Left colon (tissue), 2 donors: ENCODE measurements around the gene YIF1B. TPM values are rescaled to one million over a fixed set of nuclear protein-coding genes. Genes with fewer than 3 reads are reported as not detected.

ENCODE experiments used
- ATAC-seq: fragments of 200-7000 bp; cut with Tn5 transposase; one replicate; pipeline ENCODE4 v1.9.1; 2020; ENCODE audit warnings: mild to moderate bottlenecking, moderate library complexity
- DNase-seq, 2 donors: peaks; one replicate each; pipeline ENCODE4 v3.0.0-alpha.2; 2020
- intact Hi-C, 2 donors: fragments of 100-400 bp; cut with DNase I in 1 of 2; cut with micrococcal nuclease in 1 of 2; formaldehyde crosslinking; loops; one replicate each; pipeline versions ENCODE4 v1.11.2 to v1.14.0; 2022; cut with DNase I, micrococcal nuclease
- total RNA-seq, 2 donors: library from RNA; stranded (reverse); fragmentation: NEBNext Ultra II Directional; extraction: Animal tissue kit (Norgen Biotek cat#: 25700); gene quantifications; one replicate each; pipeline ENCODE4 v1.2.1, GENCODE V29; 2021
- donor health status: DM: no; HTN: no; CAD: no.
- donor health status: DM: yes; HTN: yes; CAD: no.

YIF1B gene
- total RNA-seq, 2 donors from 2014 or later: 24.1 to 27.6 TPM

DNA sequence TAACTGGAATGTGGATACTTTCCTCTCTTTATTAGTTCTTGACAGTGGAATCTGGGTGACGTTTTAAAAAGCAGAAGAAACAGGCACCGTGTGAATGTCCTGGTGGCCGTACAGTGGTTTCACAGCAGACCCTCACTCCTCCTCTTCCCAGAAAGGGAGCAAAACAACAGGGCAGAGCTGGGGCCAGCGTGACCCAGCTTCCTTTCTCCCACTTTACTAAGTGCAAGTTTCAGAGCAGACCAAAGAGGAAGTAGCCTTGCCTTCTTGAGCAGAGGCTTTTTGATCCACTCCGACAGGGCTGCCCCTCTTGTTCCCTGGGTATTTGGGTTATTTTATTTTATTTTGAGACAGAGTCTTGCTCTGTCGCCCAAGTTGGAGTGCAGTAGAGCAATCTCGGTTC, 31.3 kb downstream of the YIF1B start:
- ATAC-seq: no peak
- intact Hi-C loops: no loop called here
- no peak for DNase-seq

DNA sequence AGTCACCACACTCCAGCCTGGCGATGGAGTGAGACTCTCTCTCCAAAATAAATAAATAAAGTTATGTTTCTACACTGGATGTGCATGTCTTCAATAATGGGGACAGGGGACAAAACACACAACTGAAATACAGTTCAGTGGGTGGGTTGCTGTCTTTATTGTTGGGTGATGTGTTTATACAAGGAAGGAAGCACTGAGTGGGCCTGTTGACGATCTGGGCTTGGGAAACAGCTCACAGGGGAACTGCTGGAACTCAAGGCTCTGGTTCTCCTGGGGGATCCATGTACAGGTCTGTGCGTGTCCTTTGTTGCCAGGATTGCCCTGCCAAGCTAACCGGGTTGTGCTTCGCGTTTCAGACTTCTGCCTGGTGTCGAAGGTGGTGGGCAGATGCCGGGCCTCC, 32.5 kb downstream of the YIF1B start:
- no peak for ATAC-seq
- intact Hi-C loops: no loop called here
- DNase-seq: no peak

DNA sequence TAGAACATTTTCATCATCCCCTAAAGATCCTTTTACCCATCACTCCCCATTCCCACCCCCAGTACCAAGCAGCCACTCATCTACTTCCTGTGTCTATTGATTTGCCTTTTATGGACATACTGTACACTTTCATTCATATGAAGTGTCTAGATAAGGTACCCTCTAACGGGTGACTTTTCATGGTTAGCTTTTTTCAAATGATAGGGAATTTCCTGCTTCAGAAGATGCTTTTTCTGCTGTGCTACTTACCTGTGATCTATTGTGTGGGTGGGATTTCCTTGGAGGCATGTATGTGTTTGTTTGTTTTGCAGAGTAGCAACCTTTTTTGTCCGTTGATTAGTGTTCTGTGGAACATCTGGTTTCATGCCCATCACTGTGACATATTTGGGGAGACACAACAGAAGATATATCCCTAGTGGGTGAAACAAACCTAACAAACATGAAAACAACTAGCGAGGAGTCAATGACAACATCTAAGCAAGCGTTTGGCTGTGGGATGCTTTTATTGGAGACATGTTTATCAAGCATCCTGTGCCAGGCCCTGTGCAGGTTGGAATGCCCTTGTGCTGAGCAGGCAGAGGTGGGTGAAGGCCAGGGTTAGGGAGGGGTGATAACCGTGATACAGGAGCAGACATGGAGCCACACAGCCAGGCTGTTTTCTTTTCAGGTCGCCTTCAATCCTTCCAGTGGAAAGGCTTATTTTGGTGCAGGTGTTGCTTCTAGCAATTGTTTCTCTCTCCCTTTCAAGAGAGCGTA, 33.8 kb downstream of the YIF1B start:
- intact Hi-C loops: no loop called here
- DNase-seq: no peak
- no peak for ATAC-seq

DNA sequence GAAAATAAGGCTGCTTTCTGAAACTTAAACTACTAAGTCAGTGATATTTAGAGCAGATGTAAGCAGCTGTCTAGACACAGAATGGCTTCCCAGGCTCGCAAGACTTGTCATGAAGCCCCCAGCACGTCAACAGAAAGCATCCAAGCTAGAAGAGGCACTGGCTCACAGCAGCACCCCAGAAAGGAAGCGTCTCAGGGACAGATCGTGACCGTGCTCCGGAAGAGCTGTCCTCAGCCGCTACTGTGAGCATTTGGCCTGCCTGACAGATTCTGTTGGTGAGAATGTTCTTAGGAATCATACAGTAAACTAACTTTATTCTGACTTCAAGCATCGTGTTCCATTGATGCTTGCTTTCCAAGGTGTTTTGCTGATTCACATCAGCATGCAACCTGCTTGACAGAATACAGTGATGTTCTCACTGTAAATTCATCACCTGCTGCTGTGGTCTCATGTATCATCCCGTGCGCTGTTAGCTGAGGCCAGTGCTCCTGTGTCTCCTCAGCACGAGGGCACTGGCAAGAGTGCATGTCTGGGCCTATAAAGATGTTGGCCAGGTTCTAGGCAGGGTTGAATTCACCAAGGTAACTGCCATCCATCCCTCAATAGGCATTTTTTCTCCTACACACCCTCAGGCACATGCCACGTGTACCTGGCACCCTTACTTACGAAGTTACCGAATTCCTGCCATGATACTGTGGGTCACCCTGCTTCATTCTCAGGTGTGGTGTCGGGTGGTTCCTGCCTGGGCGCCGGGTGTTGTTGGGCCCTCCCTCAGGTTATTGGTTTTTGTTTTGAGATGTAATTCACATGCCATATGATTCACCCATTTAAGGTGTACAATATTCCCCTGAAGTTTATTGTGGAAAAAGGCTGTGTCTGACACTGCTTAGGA, 35.5 kb downstream of the YIF1B start:
- intact Hi-C loops: no loop called here
- peak; percentile 42 for ATAC-seq
- no peak for DNase-seq

DNA sequence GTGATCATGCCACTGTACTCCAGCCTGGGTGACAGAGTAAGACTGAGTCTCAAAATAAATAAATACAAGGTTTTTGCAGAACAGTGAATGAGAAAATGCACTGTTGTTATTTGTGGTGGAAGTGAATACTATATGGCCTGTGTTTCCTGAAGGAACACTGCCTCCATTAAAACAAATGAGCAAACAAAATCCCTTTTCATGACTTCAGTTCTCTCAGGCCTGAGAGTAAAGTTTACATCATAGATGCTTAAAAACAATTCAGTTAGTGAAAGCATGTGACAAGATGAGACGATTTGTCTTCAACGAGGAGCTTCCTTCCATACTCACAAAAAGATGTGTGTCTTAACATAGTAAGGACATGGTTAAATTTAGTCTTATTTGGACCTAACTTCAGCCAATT, 37.0 kb downstream of the YIF1B start:
- intact Hi-C loops: no loop called here
- ATAC-seq (no peak), DNase-seq (no peak)

GRCh38 chr19:38277969-38278680, 37.6 kb downstream of the YIF1B start:
- intact Hi-C loops: no loop called here
- peak; percentile 46 for ATAC-seq
- DNase-seq: no peak

DNA sequence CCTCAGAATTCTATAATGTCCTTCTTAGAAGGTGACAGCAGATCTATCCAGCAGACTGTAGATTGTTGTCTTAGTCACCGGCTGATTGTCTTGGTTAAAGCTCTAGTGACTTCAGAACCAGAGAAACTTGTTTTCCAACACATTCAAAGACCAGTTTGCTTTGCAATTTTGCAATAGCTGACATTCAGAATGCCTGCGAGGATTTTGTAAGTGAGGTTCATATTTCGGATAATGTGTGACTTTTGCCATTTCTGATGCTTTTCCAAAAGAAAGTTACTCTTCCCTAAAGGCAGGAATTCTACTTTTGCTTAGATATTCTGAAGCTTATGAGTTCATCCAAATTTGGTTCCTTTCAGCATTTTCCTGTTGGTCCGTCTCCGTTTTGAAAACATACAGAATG, 38.2 kb downstream of the YIF1B start:
- intact Hi-C loops: no loop called here
- DNase-seq (no peak), ATAC-seq (no peak)

DNA sequence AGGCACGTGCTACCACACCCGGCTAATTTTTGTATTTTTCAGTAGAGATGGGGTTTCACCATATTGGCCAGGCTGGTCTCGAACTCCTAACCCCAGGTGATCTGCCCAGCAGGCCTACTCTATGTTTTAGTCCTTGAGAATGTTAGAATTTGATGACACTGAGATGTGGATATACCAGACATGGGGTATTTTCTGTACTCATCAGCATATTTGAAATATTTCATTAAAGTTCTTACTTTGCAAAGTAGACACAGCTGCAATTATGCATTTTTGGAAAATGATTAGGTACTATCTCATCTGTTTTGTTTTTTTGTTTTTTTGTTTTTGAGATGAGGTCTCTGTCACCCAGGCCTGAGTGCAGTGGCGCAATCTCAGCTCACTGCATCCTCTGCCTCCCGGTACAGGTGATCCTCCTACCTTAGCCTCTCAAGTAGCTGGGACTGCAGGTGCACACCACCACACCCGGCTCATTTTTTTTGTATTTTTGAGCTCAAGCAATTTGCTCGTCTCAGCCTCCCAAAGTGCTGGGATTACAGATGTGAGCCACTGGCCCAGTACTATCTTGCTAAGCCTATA, 38.7 kb downstream of the YIF1B start:
- intact Hi-C loops: no loop called here

GRCh38 chr19:38274739-38275138, 41.0 kb downstream of the YIF1B start:
- intact Hi-C loops: no loop called here
- ATAC-seq (peak; percentile 45), DNase-seq (peak; percentile 45 to 70)

More for the DNA sequence above, 38.7 kb downstream of the YIF1B start:
- DNase-seq (no peak), ATAC-seq (no peak)

DNA sequence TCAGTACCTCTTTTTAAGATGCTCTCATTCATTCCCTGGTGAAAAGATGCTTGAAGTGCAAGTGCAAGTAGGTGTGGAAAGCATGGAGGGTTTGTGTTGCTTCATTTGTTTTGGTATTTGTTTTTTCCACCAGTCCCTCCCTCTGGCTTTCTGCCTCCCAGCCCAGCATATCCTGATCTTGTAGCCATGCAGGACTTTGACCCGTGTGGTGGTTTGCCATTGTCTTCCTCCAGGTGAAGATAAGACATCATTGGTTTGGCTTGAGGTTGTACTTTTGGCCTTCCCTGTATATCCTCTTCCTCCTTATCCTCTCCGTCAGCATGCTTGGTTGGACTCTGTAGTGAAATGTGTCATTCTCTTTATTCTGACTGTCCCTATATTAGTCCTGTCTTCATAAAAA, 42.2 kb downstream of the YIF1B start:
- DNase-seq: peak; percentile 74 to 91
- ATAC-seq: peak; percentile 90
- intact Hi-C loops: no loop called here

DNA sequence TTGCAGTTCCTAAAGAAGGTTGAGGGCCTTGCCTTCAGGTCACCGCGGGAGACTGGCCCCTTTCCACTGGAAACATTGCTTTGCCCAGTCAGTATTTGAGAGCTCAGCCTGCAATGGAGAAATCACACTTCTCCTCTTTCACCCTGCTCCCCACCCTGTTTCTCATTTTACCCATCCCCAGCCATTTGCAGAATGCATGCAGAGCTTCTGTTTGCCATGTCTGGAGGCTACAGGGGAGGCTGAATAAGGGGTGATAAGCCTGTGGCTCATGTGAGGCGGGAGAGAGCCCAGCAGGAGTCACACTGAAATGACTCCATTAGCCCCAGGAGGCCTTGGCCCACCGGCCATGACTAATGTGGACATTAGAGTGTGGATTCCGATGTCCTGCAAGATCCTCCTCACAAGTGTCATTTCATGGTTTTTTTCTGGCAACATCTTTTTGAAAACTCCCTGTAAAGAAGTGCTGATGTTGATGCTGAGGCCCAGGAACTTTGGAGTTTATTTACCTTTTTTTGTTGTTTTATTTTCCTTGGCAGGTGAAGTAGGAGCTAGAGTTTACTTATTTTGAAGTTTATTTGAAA, 45.1 kb downstream of the YIF1B start:
- no peak for ATAC-seq
- intact Hi-C loops: no loop called here
- DNase-seq: peak in 1 of 2 donors; percentile 4

DNA sequence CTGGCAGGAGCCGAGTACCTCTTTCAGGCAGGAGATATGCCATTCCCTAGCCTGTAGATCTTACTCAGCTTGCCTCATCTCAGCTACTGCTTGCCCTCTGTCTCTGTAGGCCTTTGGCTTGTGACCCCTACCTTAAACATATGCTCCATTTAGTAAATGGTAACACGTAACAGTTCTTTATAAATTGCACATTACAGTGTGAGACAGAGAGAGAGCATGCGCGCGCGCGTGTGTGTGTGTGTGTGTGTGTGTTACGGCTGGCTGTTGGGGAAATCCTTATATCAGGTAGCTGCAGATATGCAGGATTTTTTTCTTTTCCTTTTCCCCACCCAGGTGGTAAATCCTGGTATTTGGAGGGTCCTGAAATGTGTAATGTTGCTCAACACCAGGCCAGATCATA, 47.2 kb downstream of the YIF1B start:
- DNase-seq (peak in 1 of 2 donors; percentile 52), ATAC-seq (no peak)
- intact Hi-C loops: no loop called here

DNA sequence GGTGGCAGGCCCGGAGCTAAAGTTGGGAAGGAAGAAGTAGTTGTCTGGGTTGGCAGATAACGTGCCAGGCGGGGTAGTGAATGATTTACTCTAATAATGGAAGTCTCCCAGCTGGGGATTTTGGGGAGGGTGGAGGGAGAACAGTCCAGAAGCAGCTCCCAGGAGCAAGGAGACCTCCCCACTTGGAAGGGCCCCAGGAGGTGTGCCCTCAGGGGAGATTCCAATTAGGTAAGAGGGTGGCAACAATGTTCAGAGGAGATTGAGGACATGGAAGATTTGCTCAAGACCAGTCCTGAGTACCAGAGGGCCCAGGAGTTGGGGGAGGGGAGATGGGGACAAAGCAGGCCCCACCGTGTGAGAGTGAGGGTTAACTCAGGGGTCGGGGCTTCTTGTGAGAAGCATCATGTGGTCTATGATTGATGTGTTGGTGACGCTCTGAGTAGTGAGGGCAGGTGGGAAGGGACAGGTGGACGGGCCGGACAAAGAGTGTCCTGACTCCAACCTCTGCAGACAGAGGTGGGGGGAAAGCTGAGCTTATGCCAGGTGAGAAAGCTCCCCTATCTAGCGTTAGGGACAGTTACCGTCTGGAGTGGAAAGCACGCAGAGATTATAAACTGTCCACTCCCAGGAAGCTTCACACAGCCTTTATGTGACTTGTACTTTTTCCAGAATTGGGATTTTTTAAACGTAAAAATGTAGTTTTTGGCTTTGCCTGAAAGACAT, 47.8 kb downstream of the YIF1B start:
- ATAC-seq (peak; percentile 1), DNase-seq (peak; percentile 48 to 68)
- intact Hi-C loops: no loop called here

GRCh38 chr19:38266981-38267597, 48.7 kb downstream of the YIF1B start:
- ATAC-seq: peak; percentile 26
- peak; percentile 60 for DNase-seq
- intact Hi-C loops: no loop called here

DNA sequence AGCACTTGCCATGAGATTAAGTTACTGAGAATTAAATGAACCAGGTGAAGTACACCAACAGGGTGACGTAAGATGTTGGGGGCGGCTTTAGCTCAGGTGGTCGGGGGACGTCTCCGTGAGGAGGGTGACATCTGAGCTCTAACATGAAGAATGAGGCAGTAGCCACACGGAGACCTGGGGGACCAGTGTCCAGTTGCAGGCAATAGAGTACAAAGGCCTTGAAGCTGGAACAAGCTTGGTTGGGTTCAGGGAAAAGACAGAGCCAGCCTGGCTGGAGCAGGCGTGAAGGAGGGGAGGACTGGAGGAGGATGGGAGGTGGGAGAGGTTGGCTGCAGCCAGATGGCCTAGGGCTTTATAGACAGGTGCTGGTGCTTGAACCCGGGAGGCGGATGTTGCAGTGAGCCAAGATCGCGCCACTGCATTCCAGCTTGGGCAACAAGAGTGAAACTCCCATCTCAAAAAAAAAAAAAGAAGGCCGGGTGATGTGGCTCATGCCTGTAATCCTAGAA, 49.8 kb downstream of the YIF1B start:
- ATAC-seq: peak; percentile 2
- intact Hi-C loops: no loop called here
- DNase-seq: peak; percentile 28 to 54

DNA sequence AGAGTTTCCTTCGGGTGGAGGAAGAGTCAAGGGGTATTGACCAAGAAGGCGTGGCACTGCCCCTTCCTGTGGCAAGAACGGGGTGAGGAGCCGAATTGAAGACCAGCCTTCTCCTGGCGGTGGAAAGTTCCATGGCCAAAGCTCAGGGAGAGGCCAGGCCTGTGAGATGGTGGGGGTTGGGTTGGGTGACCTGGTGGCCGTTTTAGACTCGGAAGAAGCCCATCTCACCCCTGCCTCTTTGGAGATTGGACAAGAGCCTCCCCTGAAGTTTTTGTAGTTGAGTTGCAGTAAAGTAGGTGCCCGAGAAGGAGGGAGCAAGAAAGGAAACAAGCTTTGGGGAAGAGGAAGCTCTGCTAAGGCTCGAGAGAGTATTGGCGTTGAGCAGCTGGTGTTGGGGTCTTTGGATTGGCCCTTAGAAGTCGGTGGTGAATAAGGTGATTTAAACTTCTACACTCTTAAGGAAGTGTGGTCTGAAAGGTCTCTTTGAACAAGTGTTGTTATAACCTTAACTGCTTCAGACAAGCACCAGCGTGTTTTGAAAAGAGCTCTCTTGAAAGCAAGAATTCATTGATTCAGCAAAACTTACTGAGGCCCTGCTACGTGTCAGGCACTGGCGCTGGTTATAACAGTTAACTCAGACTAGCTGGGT, 50.4 kb downstream of the YIF1B start:
- peak; percentile 60 to 63 for DNase-seq
- peak; percentile 36 for ATAC-seq
- intact Hi-C loops: no loop called here
